GM12801 (cell line): ENCODE results near the gene AKIRIN1.

Experiments
- TF ChIP-seq, protein P1 (sequence below): IDR thresholded peaks from one replicate; pipeline ENCODE4 v1.5.1; 2011; ENCODE audit warnings: control low read depth; ENCODE audit not compliant: insufficient read length; ENCODE audit errors: extremely low read depth

The AKIRIN1 gene

GRCh38 chr1:38962113-38962512 lies 29.0 kb upstream of the AKIRIN1 start:
- TF ChIP-seq, protein P1, sequence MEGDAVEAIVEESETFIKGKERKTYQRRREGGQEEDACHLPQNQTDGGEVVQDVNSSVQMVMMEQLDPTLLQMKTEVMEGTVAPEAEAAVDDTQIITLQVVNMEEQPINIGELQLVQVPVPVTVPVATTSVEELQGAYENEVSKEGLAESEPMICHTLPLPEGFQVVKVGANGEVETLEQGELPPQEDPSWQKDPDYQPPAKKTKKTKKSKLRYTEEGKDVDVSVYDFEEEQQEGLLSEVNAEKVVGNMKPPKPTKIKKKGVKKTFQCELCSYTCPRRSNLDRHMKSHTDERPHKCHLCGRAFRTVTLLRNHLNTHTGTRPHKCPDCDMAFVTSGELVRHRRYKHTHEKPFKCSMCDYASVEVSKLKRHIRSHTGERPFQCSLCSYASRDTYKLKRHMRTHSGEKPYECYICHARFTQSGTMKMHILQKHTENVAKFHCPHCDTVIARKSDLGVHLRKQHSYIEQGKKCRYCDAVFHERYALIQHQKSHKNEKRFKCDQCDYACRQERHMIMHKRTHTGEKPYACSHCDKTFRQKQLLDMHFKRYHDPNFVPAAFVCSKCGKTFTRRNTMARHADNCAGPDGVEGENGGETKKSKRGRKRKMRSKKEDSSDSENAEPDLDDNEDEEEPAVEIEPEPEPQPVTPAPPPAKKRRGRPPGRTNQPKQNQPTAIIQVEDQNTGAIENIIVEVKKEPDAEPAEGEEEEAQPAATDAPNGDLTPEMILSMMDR, result no peak

GRCh38 chr1:38962560-38962959 lies 28.5 kb upstream of the AKIRIN1 start:
- TF ChIP-seq, protein P1, result no peak

DNA sequence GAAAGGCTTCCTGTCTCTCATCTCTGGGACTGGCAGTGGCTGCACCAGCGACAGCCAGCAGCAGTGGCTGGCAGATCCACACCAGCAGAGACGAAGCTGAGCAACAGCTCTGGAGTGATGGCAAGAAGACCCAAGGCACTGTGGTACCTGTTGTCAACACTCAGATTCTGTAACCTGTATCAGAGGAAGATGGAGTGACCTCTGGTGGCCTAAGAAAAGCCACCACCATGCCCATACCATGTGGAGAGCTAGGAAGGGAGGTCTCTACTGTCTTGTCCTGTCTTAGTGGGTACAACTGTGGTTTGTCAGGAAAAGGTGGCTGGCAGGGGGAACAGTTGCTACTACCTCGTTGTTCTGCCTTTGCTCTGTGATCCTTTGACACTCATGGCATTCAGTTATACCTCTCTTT lies 26.9 kb upstream of the AKIRIN1 start:
- TF ChIP-seq, protein P1, result no peak

GRCh38 chr1:38973659-38974437 lies 17.2 kb upstream of the AKIRIN1 start:
- TF ChIP-seq, protein P1, result no peak

GRCh38 chr1:38989979-38990378 lies 1.1 kb upstream of the AKIRIN1 start:
- TF ChIP-seq, protein P1, result no peak

DNA sequence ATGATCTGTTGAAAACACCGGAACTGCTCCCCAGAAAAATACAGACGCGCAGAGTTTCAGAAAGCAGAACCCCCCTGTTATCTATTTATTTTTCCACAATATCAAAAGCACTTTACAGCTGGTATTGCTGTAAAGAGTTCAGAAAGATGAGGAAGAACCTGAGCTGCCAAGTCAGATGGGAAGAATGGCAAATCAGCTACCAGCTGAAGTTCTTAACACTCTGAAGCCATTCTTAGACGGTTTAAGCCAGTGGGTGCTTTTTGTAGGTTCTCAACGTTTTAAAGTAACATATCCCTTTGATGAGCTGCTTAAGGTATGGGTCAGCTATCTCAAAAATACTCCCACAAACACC lies 714 bp upstream of the AKIRIN1 start:
- TF ChIP-seq, protein P1, result no peak

DNA sequence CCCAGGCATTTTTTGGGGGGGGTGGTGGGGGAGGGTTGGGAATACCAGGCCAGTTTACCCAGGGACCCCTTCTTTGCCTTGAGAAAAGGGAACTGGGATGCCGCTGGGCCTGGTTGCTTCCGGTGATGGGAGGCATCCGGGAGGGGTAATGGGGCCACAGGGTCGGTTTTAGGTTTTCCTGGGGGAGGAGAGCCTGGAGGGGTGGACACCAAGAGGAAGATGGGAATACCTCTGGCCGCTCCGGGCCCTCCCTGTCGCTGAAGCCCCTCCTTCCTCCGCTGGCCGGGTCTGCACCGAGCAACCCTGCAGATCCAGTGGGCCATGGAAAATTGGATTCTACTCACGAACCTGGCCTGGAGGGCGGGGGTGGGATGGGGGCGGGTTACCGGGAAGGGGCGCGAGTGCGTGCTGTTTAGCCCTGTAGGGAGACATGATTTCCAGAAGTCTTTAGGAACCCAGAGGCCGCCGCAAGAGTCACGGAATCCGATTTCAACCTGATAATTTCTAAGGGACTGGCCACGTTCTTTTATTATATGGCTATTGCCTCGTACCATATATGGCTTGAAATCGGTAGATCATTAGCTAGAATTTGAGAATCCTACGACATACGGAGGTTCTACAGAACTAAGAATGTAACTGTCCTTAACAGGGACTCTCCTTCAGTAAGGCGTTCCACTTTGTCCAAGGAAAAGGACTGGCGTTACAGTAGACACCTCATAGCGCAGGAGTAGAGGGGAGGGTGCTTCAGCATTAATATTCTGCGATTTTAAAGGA lies 749 bp downstream of the AKIRIN1 start:
- TF ChIP-seq, protein P1, result no peak
